ENCODE results near the gene CD300E. TPM values are rescaled to one million over a fixed set of nuclear protein-coding genes. Genes with fewer than 3 reads are reported as not detected.
A peak's percentile ranks its signal among the peaks of the same experiment; 100 is the strongest.
"Not testable (repeated sequence)": the region's sequence is repeated elsewhere in the genome, so short reads cannot be mapped to it uniquely, and the experiment has no call there.

The CD300E gene
- total RNA-seq, 1 experiment from 2014 or later, result not detected

DNA sequence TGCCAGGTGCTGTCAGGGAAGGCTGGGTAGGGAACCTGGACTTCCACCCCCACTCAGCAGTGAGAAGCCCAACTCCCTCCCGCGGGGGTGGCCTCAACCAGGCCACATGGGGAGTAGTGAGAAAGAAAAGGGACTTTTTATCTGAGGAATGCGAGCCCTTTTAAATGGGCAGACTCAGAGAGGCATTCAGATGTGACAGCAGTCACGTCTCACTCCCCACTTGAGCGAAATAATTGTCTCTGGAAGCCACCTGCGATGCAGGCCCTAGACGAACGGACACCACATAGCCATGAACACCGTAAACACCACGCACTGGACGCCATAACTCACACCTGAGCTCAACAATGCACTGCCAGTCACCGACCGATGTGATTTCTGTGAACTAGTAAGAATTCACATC lies 11.9 kb upstream of the CD300E start:
- no peak for DNase-seq (ENCODE audit: low read depth)

DNA sequence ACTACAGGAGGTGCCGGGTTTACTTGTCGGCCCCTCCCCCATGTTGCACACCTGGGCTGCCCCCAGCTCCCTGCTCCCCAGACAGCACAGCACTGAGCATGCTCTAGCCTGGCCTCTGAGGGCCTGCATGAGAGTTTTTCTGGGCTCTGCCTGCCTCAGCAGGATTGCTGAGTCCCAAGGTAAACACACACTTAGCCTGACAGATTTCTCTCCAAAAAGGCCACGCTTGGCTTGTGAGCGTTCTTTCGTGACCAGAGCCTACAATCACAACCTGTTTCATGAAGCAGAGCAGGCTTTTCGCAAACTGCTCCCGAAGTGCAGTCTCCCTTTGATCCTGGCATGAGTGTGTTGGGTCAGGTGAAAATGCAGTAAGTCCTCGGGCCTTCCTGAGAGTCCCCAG lies 9.8 kb upstream of the CD300E start:
- DNase-seq (ENCODE audit: low read depth), result no peak

DNA sequence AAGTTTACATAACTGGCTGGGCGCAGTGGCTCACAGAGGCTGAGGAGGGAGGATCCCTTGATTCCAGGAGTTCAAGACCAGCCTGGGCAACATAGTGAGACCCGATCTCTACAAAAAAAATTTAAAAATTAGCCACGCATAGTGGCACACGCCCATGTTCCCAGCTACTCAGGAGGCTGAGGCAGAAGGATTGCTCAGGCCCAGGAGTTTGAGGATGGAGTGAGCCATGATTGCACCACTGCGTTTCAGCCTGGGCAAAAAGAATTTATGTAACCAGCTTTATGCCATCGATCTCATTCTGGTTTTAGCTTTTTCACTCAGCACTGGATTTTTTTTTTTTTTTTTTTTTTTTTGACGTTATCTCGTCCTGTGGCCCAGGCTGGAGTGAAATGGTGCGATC lies 9.1 kb upstream of the CD300E start:
- DNase-seq (ENCODE audit: low read depth), result no peak

DNA sequence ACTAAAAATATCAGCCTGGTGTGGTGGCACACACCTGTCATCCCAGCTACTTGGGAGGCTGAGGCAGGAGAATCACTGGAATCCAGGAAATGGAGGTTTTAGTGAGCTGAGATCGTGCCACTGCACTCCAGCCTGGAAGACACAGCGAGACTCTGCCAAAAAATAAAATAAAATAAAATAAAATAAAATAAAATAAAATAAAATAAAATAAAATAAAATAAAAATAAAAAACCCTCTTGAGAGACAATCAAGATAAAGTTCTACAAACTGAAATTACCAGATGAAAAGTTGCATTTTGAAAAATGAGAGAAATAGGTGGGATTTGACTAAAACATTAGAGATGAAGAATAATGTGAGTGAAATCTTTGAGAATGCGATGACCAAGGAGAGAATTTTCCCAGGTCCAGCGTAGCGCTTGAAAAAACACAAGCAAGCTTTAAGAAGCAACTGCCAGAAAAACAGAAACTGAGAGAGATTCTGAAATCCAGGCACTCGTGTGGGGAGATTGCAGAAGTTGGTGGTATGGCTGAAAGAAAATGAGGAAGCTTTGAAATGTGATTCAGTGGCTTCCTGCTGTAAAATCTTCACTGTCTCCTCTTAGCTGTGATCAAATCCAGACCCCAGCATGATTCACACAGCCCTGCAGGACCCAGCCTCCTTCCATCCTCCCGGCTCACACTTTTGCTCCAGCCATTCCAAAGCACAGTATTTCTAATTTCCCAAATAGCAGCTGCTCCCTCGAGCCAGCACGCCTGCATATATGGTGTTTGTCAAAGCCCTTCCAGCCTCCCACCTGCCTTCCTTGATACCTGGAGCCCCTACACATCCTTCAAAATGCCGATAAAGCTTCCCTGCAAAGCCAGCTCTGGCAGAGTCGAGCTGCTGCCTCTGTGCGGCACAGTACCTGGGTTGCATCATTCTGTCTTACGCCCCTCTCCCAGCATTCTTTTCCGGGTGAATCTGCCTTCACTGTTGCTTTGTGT lies 8.2 kb upstream of the CD300E start:
- no peak for DNase-seq (ENCODE audit: low read depth)

DNA sequence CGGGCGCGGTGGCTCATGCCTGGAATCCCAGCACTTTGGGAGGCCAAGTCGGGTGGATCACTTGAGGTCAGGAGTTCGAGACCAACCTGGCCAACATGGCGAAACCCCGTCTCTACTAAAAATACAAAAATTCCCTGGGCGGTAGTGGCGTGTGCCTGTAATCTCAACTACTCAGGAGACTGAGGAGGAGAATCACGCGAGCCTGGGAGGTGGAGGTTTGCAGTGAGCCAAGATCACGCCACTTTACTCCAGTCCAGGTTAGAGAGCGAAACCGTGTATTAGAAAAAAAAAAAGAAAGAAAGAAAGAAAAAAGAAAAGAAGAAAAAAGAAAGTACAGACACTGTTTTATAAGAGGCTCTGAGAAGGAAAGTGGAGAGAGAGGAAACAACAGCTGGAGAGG lies 6.7 kb upstream of the CD300E start:
- not testable (repeated sequence) for DNase-seq (ENCODE audit: low read depth)

DNA sequence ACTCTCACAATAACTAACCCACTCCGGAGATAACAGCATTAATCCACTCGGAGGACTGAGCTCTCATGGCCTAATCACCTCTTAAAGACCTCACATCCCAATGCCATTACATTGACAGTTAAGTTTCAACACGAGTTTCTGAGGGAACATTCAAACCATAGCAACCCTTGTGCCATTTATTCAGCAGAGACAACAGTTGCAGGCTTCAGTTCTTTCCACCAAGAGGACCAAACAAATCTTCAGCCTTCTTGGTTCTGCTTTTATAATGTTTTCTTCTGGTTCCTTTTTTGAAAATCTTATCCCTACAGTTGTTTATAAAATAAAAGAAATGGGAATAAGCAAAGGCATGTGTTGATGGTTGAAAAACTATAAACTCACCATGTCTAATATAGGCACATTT lies 2.1 kb upstream of the CD300E start:
- no peak for DNase-seq (ENCODE audit: low read depth)

DNA sequence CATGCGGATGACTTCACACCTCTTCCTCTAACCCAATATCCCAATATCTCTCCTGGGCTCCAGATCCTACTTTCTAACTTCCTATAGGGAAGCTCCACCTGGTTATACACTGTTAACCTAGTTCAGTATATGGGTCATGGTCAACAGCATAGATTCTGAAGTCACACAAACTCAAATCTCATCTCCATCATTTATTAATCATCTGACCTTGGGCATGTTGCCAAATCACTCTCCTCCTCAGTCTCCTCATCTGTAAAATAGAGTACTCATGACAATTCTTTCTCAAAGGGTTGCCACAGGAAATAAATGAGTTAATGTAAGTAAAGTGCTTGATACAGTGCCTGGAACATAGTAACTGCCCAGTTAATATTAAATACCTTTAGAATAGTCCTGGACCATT lies 593 bp upstream of the CD300E start:
- no peak for DNase-seq (ENCODE audit: low read depth)

DNA sequence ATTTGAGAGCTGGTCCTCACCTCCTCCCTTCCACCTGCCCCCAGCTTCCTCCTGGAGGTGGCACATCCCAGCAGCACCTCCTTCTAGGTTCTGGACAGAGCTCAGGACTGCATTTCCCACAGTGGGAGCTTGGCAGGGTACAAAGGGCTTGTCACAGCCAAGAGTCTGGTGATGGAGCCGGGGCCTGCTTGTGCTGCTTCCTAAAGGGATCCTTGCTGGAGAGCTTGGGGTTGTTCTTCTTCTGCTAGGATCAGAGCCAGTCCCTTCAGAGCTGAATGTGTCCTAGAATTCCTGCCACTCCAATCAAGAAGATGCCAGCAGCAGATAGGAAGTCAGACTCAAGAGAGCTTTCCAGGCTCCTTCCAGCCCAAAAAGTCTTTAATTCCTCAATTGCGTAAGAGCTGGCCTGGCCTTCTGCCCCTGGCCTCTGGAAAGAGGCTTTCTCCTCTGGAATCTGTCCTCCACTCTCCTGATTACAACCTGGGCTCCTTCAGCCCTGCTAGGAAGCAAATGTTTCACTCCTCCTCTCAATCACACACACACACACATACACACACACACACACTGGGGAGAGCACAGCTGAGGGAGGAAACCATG lies 4.4 kb downstream of the CD300E start:
- no peak for DNase-seq (ENCODE audit: low read depth)

DNA sequence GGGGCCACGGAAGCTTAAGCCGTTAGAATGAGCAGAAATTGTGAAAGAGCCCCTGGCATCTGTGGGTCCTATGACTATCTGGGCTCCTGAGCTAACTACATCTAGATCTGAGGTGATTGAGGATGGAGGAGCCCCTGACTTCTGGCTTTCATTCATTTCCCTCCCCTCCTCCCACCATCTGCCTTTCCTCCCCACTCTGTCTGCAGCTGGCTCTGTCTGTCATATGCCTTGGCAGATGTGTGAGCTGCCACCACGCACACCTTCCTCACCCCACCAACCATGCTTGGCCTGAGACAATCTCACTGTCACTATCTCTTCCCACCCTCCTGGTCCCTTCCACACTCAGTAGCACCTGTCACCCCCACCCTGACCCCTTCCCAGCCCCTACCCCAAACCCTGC lies 5.1 kb downstream of the CD300E start:
- DNase-seq (ENCODE audit: low read depth), result no peak

DNA sequence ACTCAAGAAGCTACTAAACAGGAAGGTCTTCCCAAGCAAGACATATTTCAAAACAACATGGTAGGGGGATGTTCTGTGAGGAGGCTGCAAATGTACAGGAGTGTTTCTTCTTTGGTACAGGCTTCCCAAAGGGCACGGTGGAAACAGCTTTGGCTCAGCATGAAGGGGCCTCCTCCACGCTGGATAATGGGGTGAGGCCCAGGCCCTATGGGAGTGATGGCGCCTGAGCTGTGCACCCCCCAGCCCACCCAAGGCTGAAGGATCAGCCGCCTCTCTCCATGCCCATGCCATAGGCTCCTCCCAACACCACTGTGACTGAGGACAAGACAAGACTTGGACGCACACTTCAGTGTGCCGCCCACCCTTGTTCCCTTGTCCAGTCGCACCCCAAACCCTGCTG lies 6.8 kb downstream of the CD300E start:
- no peak for DNase-seq (ENCODE audit: low read depth)

DNA sequence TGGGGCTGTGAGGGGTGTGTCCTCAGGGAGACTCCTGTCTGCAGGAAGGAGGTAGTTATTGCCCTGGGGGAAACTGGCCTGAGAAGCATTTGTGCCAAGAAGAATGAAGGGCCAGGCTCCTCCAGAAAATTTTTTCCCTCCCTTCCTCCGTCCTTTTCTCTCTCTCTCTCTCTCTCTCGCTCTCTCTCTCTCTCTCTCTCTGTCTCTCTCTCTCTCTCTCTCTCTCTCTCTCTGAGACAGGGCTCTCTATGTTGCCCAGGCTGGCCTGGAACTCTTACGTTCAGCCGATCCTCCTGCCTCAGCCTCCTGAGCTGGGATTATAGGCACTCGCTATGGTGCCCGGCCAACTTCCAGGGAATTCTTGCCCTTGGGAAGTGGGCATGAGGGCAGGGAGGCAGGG lies 11.5 kb downstream of the CD300E start:
- no peak for DNase-seq (ENCODE audit: low read depth)

DNA sequence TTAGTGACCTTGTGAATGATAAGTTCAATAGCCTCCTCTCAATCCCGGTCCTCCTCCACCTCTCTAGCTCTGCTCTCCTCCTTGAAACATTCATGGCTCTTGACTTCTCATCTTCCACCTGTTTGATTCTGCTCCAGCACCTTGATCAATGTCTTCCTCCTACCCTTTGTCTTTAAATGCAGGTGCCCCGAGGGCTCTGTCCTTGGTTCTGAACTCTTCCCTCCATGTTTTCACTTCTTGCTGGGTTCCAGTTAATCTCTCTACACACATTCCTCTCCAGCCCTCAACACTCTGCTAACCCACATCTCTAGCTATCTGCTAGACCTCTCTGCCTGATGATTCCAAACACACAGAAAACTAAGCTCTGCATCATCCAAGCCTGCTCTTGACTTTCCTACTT lies 13.4 kb downstream of the CD300E start:
- no peak for DNase-seq (ENCODE audit: low read depth)

DNA sequence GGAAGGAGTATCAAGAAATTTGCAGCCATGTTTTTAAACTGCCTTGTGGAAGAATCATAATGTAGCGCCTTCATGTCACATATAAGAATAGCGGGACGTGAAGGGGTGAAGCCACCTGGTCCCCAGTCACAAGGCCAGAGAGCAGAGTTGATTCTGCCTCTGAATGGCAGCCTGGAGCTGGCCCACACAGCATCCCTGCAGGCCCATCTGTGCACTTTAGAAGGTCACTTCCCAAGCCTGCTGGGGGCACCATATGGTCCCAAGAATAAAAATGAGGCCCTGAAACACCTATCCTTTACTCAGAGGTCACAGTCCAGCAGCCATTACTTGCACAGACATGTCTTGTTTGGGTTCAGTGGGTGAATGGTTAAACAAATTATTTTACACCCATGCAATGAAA lies 15.0 kb downstream of the CD300E start:
- DNase-seq (ENCODE audit: low read depth), result no peak

DNA sequence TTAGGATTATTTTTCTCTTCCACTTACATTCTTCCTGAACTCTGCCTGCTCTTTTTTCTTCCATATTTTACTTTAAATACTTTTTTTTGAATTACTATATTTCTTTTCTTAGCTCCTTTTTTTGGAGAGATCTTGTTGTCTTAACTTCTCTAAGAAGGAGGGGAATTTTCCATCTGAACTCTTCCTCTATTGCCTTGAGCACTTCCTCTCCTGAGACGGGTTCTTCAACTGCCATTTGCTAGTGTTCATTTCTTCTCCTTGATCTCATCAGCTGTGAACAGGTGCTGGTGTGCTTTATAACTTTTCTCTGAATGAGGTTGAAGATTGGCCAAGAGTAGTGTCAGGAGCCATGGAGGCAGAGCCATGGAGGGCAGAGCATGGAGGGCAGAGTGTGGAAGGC lies 16.3 kb downstream of the CD300E start:
- DNase-seq (ENCODE audit: low read depth), result no peak

DNA sequence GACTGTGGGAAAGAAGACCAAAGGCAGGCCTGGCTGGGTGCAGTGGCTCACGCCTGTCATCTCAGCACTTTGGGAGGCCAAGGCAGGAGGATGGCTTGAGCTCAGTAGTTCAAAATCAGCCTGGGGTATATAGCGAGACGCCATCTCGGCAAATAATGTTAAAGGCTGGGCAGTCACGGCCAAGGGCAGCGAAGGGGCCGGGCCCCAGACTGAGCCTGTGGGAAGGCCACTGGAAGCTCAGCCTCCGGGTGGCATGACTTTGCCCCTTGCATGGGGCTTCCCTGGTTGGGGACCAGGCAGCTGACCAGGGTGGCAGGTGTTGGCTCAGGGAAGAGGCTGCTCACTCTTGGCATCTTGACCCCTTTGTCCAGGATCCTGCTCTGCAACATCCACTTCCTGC lies 17.5 kb downstream of the CD300E start:
- DNase-seq (ENCODE audit: low read depth), result no peak

DNA sequence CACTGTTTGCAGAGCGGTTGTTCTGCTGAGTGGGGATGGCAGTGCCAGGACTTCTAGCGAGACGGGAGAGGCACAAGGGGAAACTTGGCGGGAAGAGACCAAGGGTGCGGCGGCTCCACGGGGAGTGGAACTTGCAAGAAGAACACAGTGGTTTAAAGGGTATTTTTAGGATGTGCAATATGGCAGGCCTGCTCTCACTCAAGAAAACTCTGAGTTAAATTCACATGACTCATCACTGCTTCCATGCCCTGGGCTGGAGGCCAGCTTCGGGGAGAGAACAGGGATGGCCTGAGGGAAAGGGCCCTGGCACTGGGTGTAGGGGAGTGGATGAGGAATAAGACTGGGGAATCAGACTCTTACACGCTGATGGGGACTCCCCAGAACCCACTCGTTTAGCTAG lies 18.2 kb downstream of the CD300E start:
- peak; percentile 92 for DNase-seq (ENCODE audit: low read depth)

DNA sequence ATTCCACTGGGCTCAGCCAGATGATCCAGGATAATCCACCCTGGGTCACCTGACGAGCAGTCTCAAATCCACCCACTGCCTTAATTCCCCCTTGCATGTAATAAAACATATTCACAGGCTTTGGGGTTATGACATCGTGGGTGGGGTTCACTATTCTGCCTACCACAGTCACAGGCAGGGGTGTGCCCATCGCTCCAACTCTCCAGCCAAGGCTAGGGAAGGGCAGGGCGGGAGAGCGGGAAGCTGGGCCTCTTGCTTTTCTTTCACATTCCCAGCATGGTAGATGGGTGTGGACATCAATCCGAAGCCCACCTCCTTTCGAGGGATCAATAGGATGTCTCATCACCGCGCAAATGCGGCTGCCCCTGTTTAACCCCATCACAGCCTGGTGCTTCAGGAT lies 18.8 kb downstream of the CD300E start:
- no peak for DNase-seq (ENCODE audit: low read depth)

DNA sequence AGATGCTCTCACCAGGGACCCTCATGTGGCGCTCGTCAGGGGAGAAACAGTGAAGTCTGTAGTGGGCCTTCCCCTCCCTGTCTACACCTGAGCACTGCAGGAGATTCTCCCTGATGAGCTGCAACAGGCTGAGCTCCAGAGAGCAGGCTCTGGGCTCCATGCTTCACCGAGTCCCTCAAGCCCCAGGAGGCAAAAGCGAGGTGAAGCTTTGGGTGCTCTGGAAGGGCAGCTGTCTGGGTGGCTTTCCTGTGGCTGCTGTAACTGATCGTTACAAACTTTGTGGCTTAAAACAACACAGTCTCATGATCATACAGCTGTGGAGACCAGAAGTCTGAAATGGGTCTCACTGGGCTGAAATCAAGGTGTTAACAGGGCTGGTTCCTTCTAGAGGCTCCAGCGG lies 19.3 kb downstream of the CD300E start:
- no peak for DNase-seq (ENCODE audit: low read depth)

DNA sequence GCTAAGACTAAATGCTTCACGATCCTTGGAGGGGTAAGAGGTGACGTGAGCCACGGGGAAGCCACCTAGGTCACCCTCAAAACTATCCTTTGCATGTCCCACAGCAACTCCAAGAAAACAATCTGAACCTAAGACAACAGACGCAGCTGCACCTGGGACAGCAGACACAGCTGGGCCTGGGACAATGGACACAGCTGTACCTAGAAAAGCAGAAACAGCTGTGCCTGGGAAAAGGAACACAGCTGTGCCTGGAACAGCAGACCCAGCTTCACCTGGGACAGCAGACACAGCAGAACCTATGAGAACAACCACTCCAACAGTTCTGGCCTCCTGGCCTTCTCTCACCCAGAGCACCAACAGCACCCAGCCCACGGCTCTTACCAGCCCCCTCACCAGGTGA lies 19.8 kb downstream of the CD300E start:
- DNase-seq (ENCODE audit: low read depth), result no peak

DNA sequence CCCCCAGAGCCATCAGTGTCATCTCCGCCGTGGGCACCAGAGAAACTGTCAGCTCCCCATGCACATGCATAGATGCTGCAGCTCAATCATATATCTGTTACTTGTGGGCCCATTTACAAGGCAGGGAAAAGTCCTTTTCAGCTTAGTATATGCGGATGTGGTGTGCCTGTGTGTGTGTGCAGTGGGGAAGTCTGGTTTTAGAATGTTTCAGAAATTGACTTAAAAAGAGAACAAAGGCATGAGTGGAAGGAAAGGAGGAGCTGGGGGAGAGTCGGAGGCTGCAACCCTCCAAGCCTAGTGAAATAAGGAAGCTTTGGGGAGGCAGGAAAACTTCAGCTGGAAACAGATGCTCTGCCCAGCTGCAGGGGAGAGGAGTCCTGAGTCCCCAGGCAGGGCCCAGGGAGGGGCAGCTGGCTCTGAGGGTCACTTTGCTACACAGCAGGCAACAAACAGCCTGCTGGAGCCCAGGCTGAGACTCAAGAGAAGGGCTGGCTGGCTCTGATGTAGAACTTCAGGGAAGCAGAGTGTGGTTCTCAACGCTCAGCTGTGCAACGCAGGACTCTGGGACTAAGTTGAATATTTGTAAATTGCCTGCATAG lies 20.4 kb downstream of the CD300E start:
- DNase-seq (ENCODE audit: low read depth), result no peak

DNA sequence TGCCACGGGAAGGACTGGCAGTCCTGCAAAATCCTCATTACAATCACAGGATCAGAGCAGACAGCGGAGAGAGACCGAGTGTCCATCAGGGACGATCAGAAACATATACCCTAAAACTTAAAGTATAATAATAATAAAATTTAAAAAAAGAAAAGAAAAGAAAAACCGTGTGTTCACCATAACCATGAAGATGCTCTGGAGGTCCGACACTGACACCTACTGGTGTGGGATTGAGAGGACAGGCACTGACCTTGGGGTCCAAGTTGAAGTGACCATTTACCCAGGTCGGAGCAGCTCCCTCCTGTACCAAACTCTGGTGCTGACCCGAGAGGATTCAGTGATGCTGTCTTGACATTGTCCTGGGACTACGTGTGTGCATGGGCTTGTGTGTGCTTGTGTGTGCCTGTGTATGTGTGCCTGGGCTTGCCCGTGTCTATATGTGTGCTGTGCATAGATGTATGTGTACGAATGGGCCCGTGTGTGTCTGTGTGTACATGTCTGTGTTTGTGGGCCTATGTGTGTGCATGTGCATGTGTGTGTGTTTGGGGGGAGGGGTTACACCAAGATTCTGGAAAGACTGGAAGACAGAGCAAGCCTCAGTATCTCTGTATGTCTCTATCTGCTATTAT lies 21.5 kb downstream of the CD300E start:
- DNase-seq (ENCODE audit: low read depth), result peak; percentile 51

DNA sequence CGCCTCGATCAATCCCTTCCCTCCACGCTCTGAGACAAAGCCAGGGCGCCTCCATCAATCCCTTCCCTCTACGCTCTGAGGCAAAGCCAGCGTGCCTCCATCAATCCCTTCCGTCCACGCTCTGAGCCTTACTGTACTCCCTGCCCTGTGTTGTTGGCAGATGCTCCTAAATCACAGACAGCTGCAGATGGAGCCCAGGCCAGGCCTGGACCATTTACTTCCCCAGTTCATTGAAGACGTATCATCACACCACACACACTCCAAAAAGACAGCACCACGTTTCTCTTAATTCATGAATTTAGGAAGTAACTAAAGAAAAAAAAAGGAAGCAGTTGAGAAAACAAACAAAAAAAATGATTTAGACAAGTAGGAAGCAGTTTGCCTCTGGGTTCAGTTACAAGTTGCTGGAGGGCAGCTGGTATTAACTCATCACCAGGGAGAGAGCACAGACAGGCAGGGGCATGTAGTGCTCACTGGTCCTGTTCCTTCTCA lies 24.0 kb downstream of the CD300E start:
- no peak for DNase-seq (ENCODE audit: low read depth)

Data from M059J (cell line).